Peyer's patch (tissue), 4 donors: ENCODE results near the gene DNAJB14. TPM values are rescaled to one million over a fixed set of nuclear protein-coding genes. Genes with fewer than 3 reads are reported as not detected.
A peak's percentile ranks its signal among the peaks of the same experiment; 100 is the strongest.

Experiments
- DNase-seq, 3 donors: peaks; one replicate each; pipeline ENCODE4 v3.0.0-alpha.2; 2017 to 2019
- H3K27ac ChIP-seq, 4 donors: fragments of 200-600 bp; sonication (generic); one replicate each; pipeline ENCODE4 v1.5.1; 2016 to 2019
- H3K27me3 ChIP-seq, 2 donors: fragments of 200-600 bp; sonication (generic); one replicate each; pipeline ENCODE4 v1.5.1; 2019
- H3K36me3 ChIP-seq, 3 donors: fragments of 200-600 bp; sonication (generic); one replicate each; pipeline ENCODE4 v1.5.1; 2016 to 2019
- H3K4me1 ChIP-seq, 4 donors: fragments of 200-600 bp; sonication (generic); one replicate each; pipeline ENCODE4 v1.5.1; 2016 to 2019
- H3K4me3 ChIP-seq, 4 donors: fragments of 200-600 bp; sonication (generic); 1 replicate in 3 of 4; 2 replicates in 1 of 4; pipeline ENCODE4 v1.5.1; 2016 to 2019; ENCODE audit warnings: mild to moderate bottlenecking in 1 of 4
- H3K9me3 ChIP-seq, 4 donors: fragments of 200-600 bp; sonication (generic); one replicate each; pipeline ENCODE4 v1.5.1; 2016 to 2019; ENCODE audit warnings: mild to moderate bottlenecking in 1 of 4
- POLR2A ChIP-seq, 2 donors: fragments of 450-650 bp; IDR thresholded peaks; one replicate each; pipeline ENCODE4 v1.5.1; 2017; ENCODE audit warnings: antibody characterized with exemption in 2 of 2, mild to moderate bottlenecking in 2 of 2, moderate library complexity in 2 of 2
- total RNA-seq, 4 donors: library from RNA; depleted of rRNA; stranded (reverse); fragments of >200 nt; gene quantifications; one replicate each; pipeline ENCODE4 v1.1.0, GENCODE V29; 2016
- TF ChIP-seq, protein P1 (sequence below), 6 experiments: fragments of 450-650 bp in 4 of 6; fragments of 200-600 bp in 2 of 6; sonication (generic) in 1 of 6; IDR thresholded peaks; one replicate each; pipeline ENCODE4 v1.5.1; 2017 to 2019; ENCODE audit warnings: antibody characterized with exemption in 6 of 6, mild to moderate bottlenecking in 3 of 6, moderate library complexity in 1 of 6

The DNAJB14 gene
- total RNA-seq, 4 donors from 2014 or later, result 19.8 to 36.5 (median 33.0) TPM

DNA sequence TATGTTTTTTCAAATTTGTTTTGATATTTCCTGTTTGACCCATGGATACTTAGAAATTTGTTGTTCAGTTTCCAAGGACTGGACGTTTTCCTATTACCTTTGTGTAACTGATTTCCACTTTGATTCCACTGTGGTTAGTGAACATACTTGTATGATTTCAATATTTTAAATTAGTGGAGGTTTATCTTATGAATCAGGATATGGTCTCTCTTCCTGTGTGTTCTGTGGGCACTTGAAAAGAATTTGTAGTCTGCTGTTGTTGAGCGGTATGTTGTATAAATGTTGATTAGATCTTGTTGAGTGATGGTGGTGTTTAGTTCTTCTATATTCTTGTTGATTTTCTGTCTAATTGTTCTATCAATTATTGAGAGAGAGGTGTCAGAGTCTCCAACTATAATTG is 31.0 kb downstream of the DNAJB14 start:
- no peak for DNase-seq
- Histone ChIP-seq H3K9me3 (no peaks in the 10 kb centered on the region), H3K36me3 (no peaks in the 10 kb centered on the region), H3K4me1 (peaks cover 0 to 6% (median 0%) of the 10 kb centered on the region in 4 donors), H3K27ac (no peak overlapping the region), H3K27me3 (no peaks in the 10 kb centered on the region), H3K4me3 (no peak overlapping the region)
- no peak for TF ChIP-seq POLR2A (IDR thresholded peaks at IDR 0.05)
- TF ChIP-seq, protein P1, sequence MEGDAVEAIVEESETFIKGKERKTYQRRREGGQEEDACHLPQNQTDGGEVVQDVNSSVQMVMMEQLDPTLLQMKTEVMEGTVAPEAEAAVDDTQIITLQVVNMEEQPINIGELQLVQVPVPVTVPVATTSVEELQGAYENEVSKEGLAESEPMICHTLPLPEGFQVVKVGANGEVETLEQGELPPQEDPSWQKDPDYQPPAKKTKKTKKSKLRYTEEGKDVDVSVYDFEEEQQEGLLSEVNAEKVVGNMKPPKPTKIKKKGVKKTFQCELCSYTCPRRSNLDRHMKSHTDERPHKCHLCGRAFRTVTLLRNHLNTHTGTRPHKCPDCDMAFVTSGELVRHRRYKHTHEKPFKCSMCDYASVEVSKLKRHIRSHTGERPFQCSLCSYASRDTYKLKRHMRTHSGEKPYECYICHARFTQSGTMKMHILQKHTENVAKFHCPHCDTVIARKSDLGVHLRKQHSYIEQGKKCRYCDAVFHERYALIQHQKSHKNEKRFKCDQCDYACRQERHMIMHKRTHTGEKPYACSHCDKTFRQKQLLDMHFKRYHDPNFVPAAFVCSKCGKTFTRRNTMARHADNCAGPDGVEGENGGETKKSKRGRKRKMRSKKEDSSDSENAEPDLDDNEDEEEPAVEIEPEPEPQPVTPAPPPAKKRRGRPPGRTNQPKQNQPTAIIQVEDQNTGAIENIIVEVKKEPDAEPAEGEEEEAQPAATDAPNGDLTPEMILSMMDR (IDR thresholded peaks at IDR 0.05), result no peak

DNA sequence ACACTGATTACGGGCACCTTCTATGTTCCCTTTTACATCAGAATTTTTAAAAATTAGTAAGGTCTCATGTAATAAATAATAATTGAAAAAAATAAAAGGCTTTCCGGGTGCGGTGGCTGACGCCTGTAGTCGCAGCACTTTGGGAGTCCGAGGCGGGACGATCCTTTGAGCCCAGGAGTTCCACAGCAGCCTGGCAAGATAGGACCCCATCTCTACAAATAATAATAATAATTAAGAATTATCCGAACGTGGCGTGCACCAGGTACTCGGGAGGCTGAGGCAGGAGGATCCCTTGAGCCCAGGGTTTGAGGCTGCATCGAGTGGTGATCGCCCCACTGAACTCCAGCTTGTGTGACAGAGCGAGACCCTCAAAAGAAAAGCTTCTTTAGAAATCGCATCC is 51.4 kb downstream of the DNAJB14 start:
- DNase-seq, result peak; percentile 18 to 47 (median 46)
- Histone ChIP-seq H3K4me3 (peak overlapping the region in 1 of 4 donors; percentile 79), H3K9me3 (no peaks in the 10 kb centered on the region), H3K27me3 (no peaks in the 10 kb centered on the region), H3K27ac (peak overlapping the region; percentile 61 to 91 (median 82)), H3K36me3 (no peaks in the 10 kb centered on the region), H3K4me1 (peaks cover 0 to 12% (median 5%) of the 10 kb centered on the region in 4 donors)
- TF ChIP-seq, protein P1 (IDR thresholded peaks at IDR 0.05), result no peak
- no peak for TF ChIP-seq POLR2A (IDR thresholded peaks at IDR 0.05)

DNA sequence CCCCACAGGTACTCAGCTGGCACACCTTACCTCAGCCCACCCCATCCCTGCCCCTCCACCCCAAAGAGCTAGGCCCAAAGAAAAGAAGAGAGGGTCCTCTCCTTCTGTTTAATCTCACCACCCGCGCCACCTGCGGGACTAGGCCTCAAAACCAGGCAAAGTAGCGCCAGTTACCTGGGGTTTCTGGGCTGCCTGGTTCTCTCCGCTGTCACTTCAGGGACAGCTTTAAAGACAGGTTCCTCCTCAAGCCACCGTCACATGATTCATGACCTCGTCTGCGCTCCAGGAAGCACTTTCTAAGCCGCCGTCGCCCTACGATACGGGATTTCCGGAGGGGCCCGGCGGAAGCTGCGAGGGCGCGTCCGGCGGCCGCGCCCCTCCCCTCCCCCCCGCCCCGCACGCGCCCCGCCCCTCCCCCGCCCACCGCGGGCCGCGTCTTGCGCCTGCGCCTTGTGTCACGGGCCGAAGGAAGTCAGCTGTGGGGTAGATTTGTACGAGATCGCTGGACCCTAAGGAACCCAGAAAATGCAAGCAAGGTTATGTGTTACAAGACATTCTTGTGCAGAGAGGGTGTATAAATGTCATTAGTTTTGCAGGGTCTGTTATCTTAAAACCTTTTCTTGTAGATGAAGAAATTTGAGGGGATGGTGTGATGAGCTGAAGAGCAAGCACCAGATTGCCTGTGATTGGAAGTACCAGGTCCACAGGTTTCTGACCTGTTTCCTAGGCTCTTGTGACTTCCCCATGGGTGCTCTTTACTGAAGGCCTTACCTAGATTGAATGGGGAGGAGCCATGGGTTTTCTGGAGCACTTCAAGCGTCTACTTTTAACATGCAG is 52.0 kb downstream of the DNAJB14 start, which contains the start of gene LAMTOR3:
Gene LAMTOR3 (minus strand): TSS at position 267 of the 837 bp plus-strand sequence. CDS start 464 bp downstream, outside the sequence.
- peaks cover 0 to 12% (median 5%) of the 10 kb centered on the region in 4 donors for H3K4me1 ChIP-seq
- DNase-seq, result peak; percentile 89 to 97 (median 92)
- H3K27me3 ChIP-seq, result no peaks in the 10 kb centered on the region
- peak within 1 kb of the TSS; percentile 54 to 95 (median 84) for H3K4me3 ChIP-seq
- H3K36me3 ChIP-seq, result no peaks in the 10 kb centered on the region
- TF ChIP-seq POLR2A (IDR thresholded peaks at IDR 0.05), result peak; percentile 33 to 64
- TF ChIP-seq, protein P1 (IDR thresholded peaks at IDR 0.05), result no peak
- H3K9me3 ChIP-seq, result no peaks in the 10 kb centered on the region
- H3K27ac ChIP-seq, result peak within 1 kb of the TSS; percentile 75 to 91 (median 87)

DNA sequence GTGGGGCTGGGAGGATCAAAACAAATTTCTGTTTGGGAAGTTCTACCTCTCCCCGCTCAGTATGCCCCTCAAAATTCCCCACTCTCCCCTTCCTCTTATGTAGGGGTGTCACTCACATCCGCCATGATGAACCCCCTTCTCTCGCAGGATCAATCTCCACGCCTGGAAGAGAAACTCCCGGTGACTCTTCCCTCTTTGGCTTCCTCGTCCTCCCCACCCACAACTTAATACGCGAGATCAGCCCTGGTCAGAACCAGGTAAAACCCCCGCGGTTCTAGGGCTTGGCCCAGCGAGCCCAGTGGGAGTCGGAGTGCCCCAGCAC is 52.6 kb downstream of the DNAJB14 start:
- TF ChIP-seq, protein P1 (IDR thresholded peaks at IDR 0.05), result no peak
- TF ChIP-seq POLR2A (IDR thresholded peaks at IDR 0.05), result no peak
- Histone ChIP-seq H3K9me3 (no peaks in the 10 kb centered on the region), H3K4me1 (peaks cover 0 to 12% (median 5%) of the 10 kb centered on the region in 4 donors), H3K27ac (peak overlapping the region; percentile 75 to 91 (median 87)), H3K4me3 (peak overlapping the region; percentile 54 to 95 (median 84)), H3K27me3 (no peaks in the 10 kb centered on the region), H3K36me3 (no peaks in the 10 kb centered on the region)
- no peak for DNase-seq

DNA sequence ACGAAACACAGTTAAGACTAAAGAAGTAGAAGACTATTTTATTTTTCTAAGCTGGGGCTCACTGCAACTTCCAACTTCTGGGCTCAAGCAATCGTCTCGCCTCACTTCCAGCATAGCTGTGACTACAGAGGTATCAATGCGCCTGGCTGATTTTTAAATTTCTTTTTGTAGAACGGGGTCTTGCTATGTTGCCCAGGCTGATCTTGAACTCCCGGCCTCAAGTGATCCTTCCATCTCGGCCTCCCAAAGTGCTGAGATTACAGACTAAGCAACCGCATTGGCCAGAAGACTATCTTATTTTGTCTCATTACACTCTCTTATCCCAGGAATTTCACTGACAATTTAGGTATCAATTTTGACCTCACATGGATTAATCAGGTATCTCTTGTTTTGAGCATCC is 53.4 kb downstream of the DNAJB14 start:
- Histone ChIP-seq H3K36me3 (no peaks in the 10 kb centered on the region), H3K27me3 (no peaks in the 10 kb centered on the region), H3K27ac (no peak overlapping the region), H3K9me3 (no peaks in the 10 kb centered on the region), H3K4me3 (peak overlapping the region in 2 of 4 donors; percentile 79 to 95), H3K4me1 (peaks cover 0 to 12% (median 5%) of the 10 kb centered on the region in 4 donors)
- TF ChIP-seq, protein P1 (IDR thresholded peaks at IDR 0.05), result no peak
- TF ChIP-seq POLR2A (IDR thresholded peaks at IDR 0.05), result no peak
- no peak for DNase-seq
